GM12878 (cell line): ENCODE data around the gene HDAC9. TPM values are rescaled to one million over a fixed set of nuclear protein-coding genes. Genes with fewer than 3 reads are reported as not detected.

Source experiments
- ATAC-seq: fragments of 200-7000 bp; cut with Tn5 transposase; 3 replicates; pipeline ENCODE4 v1.9.1; 2020; ENCODE audit warnings: mild to moderate bottlenecking, moderate library complexity
- BruUV-seq: library from RNA; stranded (reverse); fragments of 400-500 nt; replicated peaks from 2 replicates; lab custom pipeline; 2021; lab: Mats Ljungman, UMichigan
- CTCF ChIA-PET: fragments of 300-600 bp; sonication (Branson Sonifier 250); formaldehyde crosslinking; extraction: SDS; loops from one replicate; lab custom pipeline; 2021; ENCODE audit warnings: inconsistent platforms; lab: Yijun Ruan, JAX
- POLR2A ChIA-PET: fragments of 350-600 bp; formaldehyde crosslinking; extraction: SDS; loops from one replicate; lab custom pipeline; 2021; ENCODE audit warnings: inconsistent platforms; lab: Charles Lee
- RAD21 ChIA-PET: fragments of 300-600 bp; sonication (Branson Sonifier 250); formaldehyde crosslinking; loops from one replicate; lab custom pipeline; 2023; ENCODE audit warnings: antibody characterized with exemption; ENCODE audit not compliant: unreplicated experiment; lab: Charles Lee
- SMC1A ChIA-PET: fragments of 300-600 bp; sonication (Branson Sonifier 250); formaldehyde crosslinking; loops from one replicate; lab custom pipeline; 2023; ENCODE audit not compliant: unreplicated experiment, uncharacterized antibody; lab: Charles Lee
- DNase-seq: peaks from one replicate; pipeline ENCODE4 v3.0.0-alpha.2; 2011; ENCODE audit warnings: low read depth, low spot score
- FAIRE-seq: peaks from 3 replicates; lab custom pipeline; 2011; peaks lifted over from hg19 to GRCh38; lab: Jason Lieb, UNC
- H2AFZ ChIP-seq: 2 replicates; pipeline ENCODE4 v1.6.0; 2011; ENCODE audit warnings: low read depth, low read length, control low read depth; ENCODE audit not compliant: control insufficient read depth
- H3K27ac ChIP-seq: 2 replicates; pipeline ENCODE4 v1.5.1; 2011; ENCODE audit warnings: control low read depth; ENCODE audit not compliant: control insufficient read depth, insufficient read depth
- H3K27me3 ChIP-seq, 2 experiments: replicated peaks in 1 of 2; 2 replicates each; pipeline versions ENCODE4 v1.6.0 to v1.6.1; 2011; ENCODE audit warnings: low read length in 1 of 2; ENCODE audit not compliant: control insufficient read depth in 2 of 2, insufficient read depth in 2 of 2
- H3K36me3 ChIP-seq, 2 experiments: 2 replicates each; pipeline ENCODE4 v1.5.1; 2011; ENCODE audit warnings: low read length in 1 of 2; ENCODE audit not compliant: control insufficient read depth in 2 of 2, insufficient read depth in 2 of 2
- H3K4me1 ChIP-seq: 2 replicates; pipeline ENCODE4 v1.6.1; 2011; ENCODE audit warnings: mild to moderate bottlenecking, low read length, moderate library complexity, mixed read lengths; ENCODE audit not compliant: control insufficient read depth, insufficient read depth
- H3K4me2 ChIP-seq: 2 replicates; pipeline ENCODE4 v1.6.0; 2011; ENCODE audit warnings: control low read depth; ENCODE audit not compliant: control insufficient read depth, insufficient read depth
- H3K4me3 ChIP-seq: fragments of 200-600 bp; sonication (generic); 2 replicates; pipeline ENCODE4 v1.5.1; 2016
- H3K79me2 ChIP-seq: 2 replicates; pipeline ENCODE4 v1.6.0; 2011; ENCODE audit warnings: low read length; ENCODE audit not compliant: control insufficient read depth, insufficient read depth
- H3K9ac ChIP-seq: 2 replicates; pipeline ENCODE4 v1.8.0; 2011; ENCODE audit warnings: low read length, control low read depth, mixed read lengths; ENCODE audit not compliant: control insufficient read depth, insufficient read depth
- H3K9me3 ChIP-seq: replicated peaks from 3 replicates; pipeline ENCODE4 v1.5.1; 2011; ENCODE audit warnings: mild to moderate bottlenecking, low read length; ENCODE audit not compliant: control insufficient read depth, insufficient read depth
- H4K20me1 ChIP-seq: 2 replicates; pipeline ENCODE4 v1.6.0; 2011; ENCODE audit not compliant: control insufficient read depth, insufficient read depth
- BCL11A ChIP-seq: IDR thresholded peaks from 2 replicates; pipeline ENCODE4 v1.6.1; 2011; ENCODE audit warnings: low read depth, low read length
- BMI1 ChIP-seq: fragments of 450-650 bp; IDR thresholded peaks from 2 replicates; pipeline ENCODE4 v1.6.1; 2016; ENCODE audit warnings: mild to moderate bottlenecking, moderate library complexity, borderline replicate concordance
- CREM ChIP-seq: IDR thresholded peaks from 2 replicates; pipeline ENCODE4 v1.6.1; 2014; ENCODE audit warnings: antibody characterized with exemption, low read depth
- HCFC1 ChIP-seq: fragments of 150-350 bp; IDR thresholded peaks from 2 replicates; pipeline ENCODE4 v1.6.1; 2014; ENCODE audit warnings: low read length
- KDM1A ChIP-seq: fragments of 200-600 bp; sonication (generic); IDR thresholded peaks from 2 replicates; pipeline ENCODE4 v1.6.1; 2016; ENCODE audit warnings: borderline replicate concordance
- MEF2B ChIP-seq: fragments of 450-650 bp; IDR thresholded peaks from 2 replicates; pipeline ENCODE4 v1.6.1; 2018; ENCODE audit warnings: mild to moderate bottlenecking, moderate library complexity; ENCODE audit not compliant: partially characterized antibody, poor library complexity, severe bottlenecking
- MTA3 ChIP-seq: IDR thresholded peaks from 2 replicates; pipeline ENCODE4 v1.6.1; 2012; ENCODE audit warnings: low read length, inconsistent platforms, borderline replicate concordance
- PAX5 ChIP-seq: IDR thresholded peaks from 2 replicates; pipeline ENCODE4 v1.6.1; 2011; ENCODE audit warnings: low read depth, low read length, borderline replicate concordance
- POLR2A ChIP-seq: IDR thresholded peaks from 2 replicates; pipeline ENCODE4 v1.6.1; 2011; ENCODE audit warnings: low read depth, mild to moderate bottlenecking, low read length
- POLR2AphosphoS5 ChIP-seq: IDR thresholded peaks from 2 replicates; pipeline ENCODE4 v1.6.1; 2011; ENCODE audit warnings: mild to moderate bottlenecking, low read length, inconsistent platforms
- RBBP5 ChIP-seq: fragments of 200-600 bp; sonication (generic); conservative IDR thresholded peaks from 2 replicates; pipeline ENCODE4 v1.6.1; 2016
- SKIL ChIP-seq: fragments of 450-650 bp; IDR thresholded peaks from 2 replicates; pipeline ENCODE4 v1.6.1; 2017; ENCODE audit warnings: mild to moderate bottlenecking, low read depth, inconsistent platforms; ENCODE audit not compliant: poor library complexity, severe bottlenecking
- STAT3 ChIP-seq: IDR thresholded peaks from 2 replicates; pipeline ENCODE4 v1.6.1; 2011; ENCODE audit warnings: low read depth, low read length, improper control_type of control experiment
- WGBS: methylation state at CpG from one replicate; pipeline ENCODE4 v1.1.6; 2016; ENCODE audit warnings: low lambda C conversion rate; ENCODE audit not compliant: insufficient replicate concordance, insufficient coverage; ENCODE audit errors: missing lambda C conversion rate; 5-methylcytosine and 5-hydroxymethylcytosine counted together
- in situ Hi-C: fragments of 300-500 bp; cut with MboI; formaldehyde crosslinking; loops from 9 replicates; pipeline ENCODE4 v1.14.3; 2018; ENCODE audit warnings: mixed read lengths
- intact Hi-C: fragments of 100-400 bp; cut with micrococcal nuclease; formaldehyde crosslinking; loops from one replicate; pipeline ENCODE4 v1.14.2; 2022; ENCODE audit not compliant: unreplicated experiment
- polyA plus RNA-seq, 11 experiments: library from polyadenylated mRNA; depleted of rRNA in 4 of 11; unstranded in 6 of 11; stranded (reverse) in 5 of 11; fragments of >200 nt; fragmentation: Nextera tagmentation in 4 of 11; fragmentation: Illumina TruSeq in 1 of 11; extraction: Ambion mirVana in 4 of 11; extraction: Trizol in 1 of 11; gene quantifications; 1 replicate in 1 of 11; 2 replicates in 10 of 11; pipeline versions ENCODE4 v1.2.1 to v1.2.3, GENCODE V29; 2011 to 2016; ENCODE audit warnings: inconsistent platforms in 2 of 11, missing spikeins in 2 of 11, low read depth in 1 of 11
- total RNA-seq, 4 experiments: library from RNA; depleted of rRNA in 3 of 4; stranded (reverse); fragments of >200 nt in 3 of 4; fragmentation: Illumina TruSeq in 1 of 4; extraction: Trizol in 1 of 4; gene quantifications; 2 replicates each; pipeline versions ENCODE4 v1.2.1 to v1.2.3, GENCODE V29; 2013 to 2021
- TF ChIP-seq, protein P1 (sequence below): fragments of 450-650 bp; conservative IDR thresholded peaks from 2 replicates; pipeline ENCODE4 v1.6.1; 2017; ENCODE audit warnings: mild to moderate bottlenecking, moderate library complexity
- TF ChIP-seq, protein P2 (sequence below): fragments of 450-650 bp; IDR thresholded peaks from 2 replicates; pipeline ENCODE4 v1.6.1; 2017; ENCODE audit warnings: low read depth, mild to moderate bottlenecking, moderate library complexity

Gene HDAC9
- total and polyA plus RNA-seq, 10 of the 15 experiments (the other 5 are each of a cell fraction or from before 2014, with no cell fraction given), result 0.73 to 12.8 (median 0.92) TPM

GRCh38 chr7:18495412-18496340, at the start of gene HDAC9 (continued):
- TF ChIP-seq, protein P1, sequence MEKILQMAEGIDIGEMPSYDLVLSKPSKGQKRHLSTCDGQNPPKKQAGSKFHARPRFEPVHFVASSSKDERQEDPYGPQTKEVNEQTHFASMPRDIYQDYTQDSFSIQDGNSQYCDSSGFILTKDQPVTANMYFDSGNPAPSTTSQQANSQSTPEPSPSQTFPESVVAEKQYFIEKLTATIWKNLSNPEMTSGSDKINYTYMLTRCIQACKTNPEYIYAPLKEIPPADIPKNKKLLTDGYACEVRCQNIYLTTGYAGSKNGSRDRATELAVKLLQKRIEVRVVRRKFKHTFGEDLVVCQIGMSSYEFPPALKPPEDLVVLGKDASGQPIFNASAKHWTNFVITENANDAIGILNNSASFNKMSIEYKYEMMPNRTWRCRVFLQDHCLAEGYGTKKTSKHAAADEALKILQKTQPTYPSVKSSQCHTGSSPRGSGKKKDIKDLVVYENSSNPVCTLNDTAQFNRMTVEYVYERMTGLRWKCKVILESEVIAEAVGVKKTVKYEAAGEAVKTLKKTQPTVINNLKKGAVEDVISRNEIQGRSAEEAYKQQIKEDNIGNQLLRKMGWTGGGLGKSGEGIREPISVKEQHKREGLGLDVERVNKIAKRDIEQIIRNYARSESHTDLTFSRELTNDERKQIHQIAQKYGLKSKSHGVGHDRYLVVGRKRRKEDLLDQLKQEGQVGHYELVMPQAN, result no peak
- TF ChIP-seq SKIL, result no peak
- TF ChIP-seq MEF2B, result peak; percentile 93

DNA sequence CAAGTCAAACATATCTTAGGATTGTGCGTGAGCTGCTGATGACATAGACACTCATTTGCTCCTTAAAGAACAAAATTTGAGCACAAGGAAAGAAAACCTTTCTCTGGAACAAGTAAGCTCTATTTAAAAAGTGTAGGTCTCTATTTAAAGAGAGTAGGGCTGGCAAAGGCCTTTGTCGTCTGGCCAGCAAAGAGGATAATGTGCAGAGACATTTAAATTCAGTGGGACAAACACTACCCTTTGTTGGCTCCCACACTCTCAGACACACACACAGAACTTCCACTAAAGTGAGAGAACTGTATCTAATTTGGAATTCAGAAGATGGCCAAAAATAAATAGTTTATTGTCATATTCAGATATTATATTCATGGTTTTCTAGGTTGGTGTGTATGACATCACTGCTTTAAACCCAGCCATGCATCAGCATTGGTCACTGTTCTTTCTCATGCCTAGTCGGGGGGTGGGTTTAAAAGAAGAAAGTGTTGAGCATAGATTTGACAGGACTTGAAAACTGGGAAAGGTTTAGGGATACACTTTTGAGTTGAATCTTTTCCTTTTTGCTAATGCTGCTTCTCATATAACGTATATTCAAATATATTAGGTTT, 49.5 kb upstream of the HDAC9 start:
- in situ Hi-C loops (no loop called here), intact Hi-C loops (no loop called here)
- H3K9ac ChIP-seq, result no peak overlapping the region
- no peaks in the 10 kb centered on the region for H4K20me1 ChIP-seq
- DNase-seq, result no peak
- BruUV-seq, result no TSS peak
- ChIA-PET POLR2A (no interaction called here), RAD21 (no interaction called here), CTCF (interaction anchor here (0.5 to 1.6 kb wide), 4 partner anchors 9 to 164 kb away, joined by 3 to 5 read pairs (median 3); no protein-coding TSS in a partner anchor), SMC1A (interaction anchor here (0.7 to 0.8 kb wide), 2 partner anchors 20 to 21 kb away, joined by 3 read pairs; no protein-coding TSS in a partner anchor)
- no peak overlapping the region for H3K4me2 ChIP-seq
- no peaks in the 10 kb centered on the region for H3K36me3 ChIP-seq
- no peaks in the 10 kb centered on the region for H3K79me2 ChIP-seq
- no peak overlapping the region for H2AFZ ChIP-seq
- H3K4me3 ChIP-seq, result no peak overlapping the region
- FAIRE-seq, result no peak
- no peaks in the 10 kb centered on the region for H3K9me3 ChIP-seq
- WGBS, result 68% methylated on average over 4 of the region's 4 CpGs
- H3K27me3 ChIP-seq, result no peaks in the 10 kb centered on the region
- ATAC-seq, result no peak
- no peak overlapping the region for H3K27ac ChIP-seq
- no peaks in the 10 kb centered on the region for H3K4me1 ChIP-seq
- TF ChIP-seq RBBP5 (no peak), STAT3 (no peak), BCL11A (no peak), KDM1A (no peak), CREM (no peak), POLR2AphosphoS5 (no peak), PAX5 (no peak), POLR2A (no peak), HCFC1 (no peak), MTA3 (no peak), BMI1 (no peak)
- TF ChIP-seq, protein P2, sequence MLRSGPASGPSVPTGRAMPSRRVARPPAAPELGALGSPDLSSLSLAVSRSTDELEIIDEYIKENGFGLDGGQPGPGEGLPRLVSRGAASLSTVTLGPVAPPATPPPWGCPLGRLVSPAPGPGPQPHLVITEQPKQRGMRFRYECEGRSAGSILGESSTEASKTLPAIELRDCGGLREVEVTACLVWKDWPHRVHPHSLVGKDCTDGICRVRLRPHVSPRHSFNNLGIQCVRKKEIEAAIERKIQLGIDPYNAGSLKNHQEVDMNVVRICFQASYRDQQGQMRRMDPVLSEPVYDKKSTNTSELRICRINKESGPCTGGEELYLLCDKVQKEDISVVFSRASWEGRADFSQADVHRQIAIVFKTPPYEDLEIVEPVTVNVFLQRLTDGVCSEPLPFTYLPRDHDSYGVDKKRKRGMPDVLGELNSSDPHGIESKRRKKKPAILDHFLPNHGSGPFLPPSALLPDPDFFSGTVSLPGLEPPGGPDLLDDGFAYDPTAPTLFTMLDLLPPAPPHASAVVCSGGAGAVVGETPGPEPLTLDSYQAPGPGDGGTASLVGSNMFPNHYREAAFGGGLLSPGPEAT, result no peak
